GM13977 (cell line): Measurements from ENCODE around the gene PARP11.
"Not testable (repeated sequence)": the region's sequence is repeated elsewhere in the genome, so short reads cannot be mapped to it uniquely, and the experiment has no call there.

Source experiments
- DNase-seq: peaks from one replicate; pipeline ENCODE4 v3.0.0; 2012; ENCODE audit warnings: low spot score
- CTCF ChIP-seq: IDR thresholded peaks from 2 replicates; pipeline ENCODE4 v1.5.1; 2012; ENCODE audit warnings: mild to moderate bottlenecking, control low read depth; ENCODE audit not compliant: insufficient read depth; ENCODE audit errors: extremely low read depth, missing control alignments
- in situ Hi-C: fragments of 300-500 bp; cut with MboI; formaldehyde crosslinking; loops from one replicate; pipeline ENCODE4 v1.12.0; 2022; ENCODE audit warnings: low sequenced_read_pairs, low pct_unique_long_range_greater_than_20kb, mixed read lengths, inconsistent platforms; ENCODE audit not compliant: unreplicated experiment

Gene PARP11

GRCh38 chr12:3871356-3871755 lies 1.8 kb downstream of the PARP11 start:
- no peak for DNase-seq
- in situ Hi-C loops = no loop called here
- no peak for TF ChIP-seq CTCF

DNA sequence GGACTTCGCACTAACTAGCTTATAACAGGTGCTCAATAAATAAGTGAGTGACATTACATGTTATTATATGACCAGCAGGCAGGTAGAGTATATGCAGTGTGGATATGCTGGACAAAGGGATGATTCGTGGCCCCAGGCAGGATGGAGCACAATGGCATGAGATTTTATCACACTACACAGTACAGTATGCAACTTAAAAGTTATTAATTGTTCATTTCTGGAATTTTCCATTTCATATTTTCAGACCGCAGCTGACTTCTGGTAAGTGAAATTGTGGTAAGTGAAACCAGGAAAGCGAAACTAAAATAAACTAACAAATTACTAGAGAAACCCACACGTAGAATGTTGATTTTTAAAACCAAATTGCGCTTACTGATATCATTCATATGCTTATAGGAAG lies 3.3 kb downstream of the PARP11 start:
- no peak for TF ChIP-seq CTCF
- DNase-seq = no peak
- in situ Hi-C loops = no loop called here

GRCh38 chr12:3869433-3869832 lies 3.8 kb downstream of the PARP11 start:
- in situ Hi-C loops = no loop called here
- no peak for DNase-seq
- TF ChIP-seq CTCF = no peak

- no peak for TF ChIP-seq CTCF
- in situ Hi-C loops = no loop called here
- no peak for DNase-seq
Measured at GRCh38 chr12:3863756-3864155, 9.4 kb downstream of the PARP11 start.

- DNase-seq = no peak
- in situ Hi-C loops = no loop called here
- TF ChIP-seq CTCF = no peak
Measured at GRCh38 chr12:3842517-3842916, 30.7 kb downstream of the PARP11 start.

GRCh38 chr12:3841783-3842182 lies 31.4 kb downstream of the PARP11 start:
- no peak for TF ChIP-seq CTCF
- in situ Hi-C loops = no loop called here
- no peak for DNase-seq

DNA sequence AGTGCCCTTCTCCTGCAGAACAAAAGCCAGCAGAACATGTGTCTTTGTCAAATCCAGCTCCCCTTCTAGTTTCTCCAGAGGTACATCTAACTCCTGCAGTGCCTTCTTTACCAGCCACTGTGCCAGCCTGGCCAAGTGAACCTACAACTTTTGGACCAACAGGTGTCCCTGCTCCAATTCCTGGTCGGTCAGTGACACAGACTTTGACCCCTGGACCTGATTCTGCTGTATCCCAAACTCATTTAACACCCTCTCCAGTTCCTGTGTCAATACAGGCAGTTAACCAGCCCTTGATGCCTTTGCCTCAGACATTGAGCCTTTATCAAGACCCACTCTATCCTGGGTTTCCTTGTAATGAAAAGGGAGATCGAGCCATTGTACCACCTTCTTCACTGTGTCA lies 32.4 kb downstream of the PARP11 start:
- in situ Hi-C loops, DNase-seq: not testable (repeated sequence)

DNA sequence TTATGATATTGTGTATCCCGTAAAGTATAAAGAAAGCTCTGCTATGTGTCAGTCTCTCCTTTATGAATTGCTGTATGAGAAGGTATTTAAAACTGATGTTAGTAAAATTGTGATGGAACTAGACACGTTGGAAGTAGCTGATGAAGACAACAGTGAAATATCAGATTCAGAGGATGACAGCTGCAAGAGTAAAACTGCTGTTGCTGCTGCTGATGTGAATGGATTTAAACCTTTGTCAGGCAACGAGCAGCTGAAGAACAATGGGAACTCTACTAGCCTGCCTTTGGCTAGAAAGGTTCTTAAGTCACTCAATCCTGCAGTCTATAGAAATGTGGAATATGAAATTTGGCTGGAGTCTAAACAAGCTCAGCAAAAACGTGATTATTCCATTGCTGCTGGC lies 33.5 kb downstream of the PARP11 start:
- in situ Hi-C loops, DNase-seq: not testable (repeated sequence)

DNA sequence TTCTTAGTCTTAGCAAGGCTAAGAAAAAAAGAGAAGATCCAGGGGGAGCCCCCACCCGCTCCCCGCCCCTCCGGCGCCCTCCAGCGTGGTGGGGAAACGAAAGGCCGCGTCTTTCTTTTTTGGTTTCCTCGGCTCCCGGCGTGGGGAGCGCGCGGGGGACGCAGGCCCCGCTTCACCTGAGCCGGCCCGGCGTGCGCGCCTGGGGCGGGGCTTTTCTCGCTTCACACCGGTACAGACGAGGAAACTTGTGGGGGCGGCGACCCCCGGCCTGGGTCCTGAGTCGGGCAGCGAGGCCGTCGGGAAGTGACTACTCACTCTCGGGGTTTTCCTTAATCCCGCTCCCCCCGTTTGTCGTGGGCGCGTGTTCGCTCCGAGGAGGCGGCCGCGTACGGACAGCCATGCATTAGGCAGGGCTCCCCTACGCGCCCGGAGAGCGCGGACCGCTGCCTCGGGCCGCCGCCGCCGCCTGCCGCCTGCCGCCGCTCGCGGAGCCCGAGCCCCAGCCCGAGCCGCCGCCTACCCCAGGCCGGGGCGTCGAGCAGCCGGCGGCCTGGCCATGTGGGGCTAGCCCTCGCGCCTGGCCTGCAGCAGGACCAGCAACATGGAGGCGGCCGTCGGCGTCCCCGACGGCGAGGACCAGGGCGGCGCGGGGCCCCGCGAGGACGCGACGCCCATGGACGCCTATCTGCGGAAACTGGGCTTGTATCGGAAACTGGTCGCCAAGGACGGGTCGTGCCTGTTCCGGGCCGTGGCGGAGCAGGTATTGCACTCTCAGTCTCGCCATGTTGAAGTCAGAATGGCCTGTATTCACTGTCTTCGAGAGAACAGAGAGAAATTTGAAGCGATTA lies 34.3 kb downstream of the PARP11 start:
- peak; percentile 68 for DNase-seq
- in situ Hi-C loops = not testable (repeated sequence)
